GM12865 (cell line): ENCODE results near the gene MKLN1.
"Not testable (repeated sequence)": the region's sequence is repeated elsewhere in the genome, so short reads cannot be mapped to it uniquely, and the experiment has no call there.

Experiments
- DNase-seq: peaks from one replicate; pipeline ENCODE4 v3.0.0; 2010; ENCODE audit warnings: low read depth
- H3K4me3 ChIP-seq: 2 replicates; pipeline ENCODE4 v1.5.1; 2011; ENCODE audit warnings: mild to moderate bottlenecking, low read depth, low read length, control low read depth
- TF ChIP-seq, protein P1 (sequence below): IDR thresholded peaks from 2 replicates; pipeline ENCODE4 v1.5.1; 2011; ENCODE audit warnings: low read length, control low read depth, low read depth, inconsistent platforms; ENCODE audit not compliant: insufficient read depth; ENCODE audit errors: missing control alignments

The MKLN1 gene

GRCh38 chr7:131455546-131455945, 127.9 kb downstream of the MKLN1 start:
- no peak for DNase-seq
- TF ChIP-seq, protein P1, sequence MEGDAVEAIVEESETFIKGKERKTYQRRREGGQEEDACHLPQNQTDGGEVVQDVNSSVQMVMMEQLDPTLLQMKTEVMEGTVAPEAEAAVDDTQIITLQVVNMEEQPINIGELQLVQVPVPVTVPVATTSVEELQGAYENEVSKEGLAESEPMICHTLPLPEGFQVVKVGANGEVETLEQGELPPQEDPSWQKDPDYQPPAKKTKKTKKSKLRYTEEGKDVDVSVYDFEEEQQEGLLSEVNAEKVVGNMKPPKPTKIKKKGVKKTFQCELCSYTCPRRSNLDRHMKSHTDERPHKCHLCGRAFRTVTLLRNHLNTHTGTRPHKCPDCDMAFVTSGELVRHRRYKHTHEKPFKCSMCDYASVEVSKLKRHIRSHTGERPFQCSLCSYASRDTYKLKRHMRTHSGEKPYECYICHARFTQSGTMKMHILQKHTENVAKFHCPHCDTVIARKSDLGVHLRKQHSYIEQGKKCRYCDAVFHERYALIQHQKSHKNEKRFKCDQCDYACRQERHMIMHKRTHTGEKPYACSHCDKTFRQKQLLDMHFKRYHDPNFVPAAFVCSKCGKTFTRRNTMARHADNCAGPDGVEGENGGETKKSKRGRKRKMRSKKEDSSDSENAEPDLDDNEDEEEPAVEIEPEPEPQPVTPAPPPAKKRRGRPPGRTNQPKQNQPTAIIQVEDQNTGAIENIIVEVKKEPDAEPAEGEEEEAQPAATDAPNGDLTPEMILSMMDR, result no peak

DNA sequence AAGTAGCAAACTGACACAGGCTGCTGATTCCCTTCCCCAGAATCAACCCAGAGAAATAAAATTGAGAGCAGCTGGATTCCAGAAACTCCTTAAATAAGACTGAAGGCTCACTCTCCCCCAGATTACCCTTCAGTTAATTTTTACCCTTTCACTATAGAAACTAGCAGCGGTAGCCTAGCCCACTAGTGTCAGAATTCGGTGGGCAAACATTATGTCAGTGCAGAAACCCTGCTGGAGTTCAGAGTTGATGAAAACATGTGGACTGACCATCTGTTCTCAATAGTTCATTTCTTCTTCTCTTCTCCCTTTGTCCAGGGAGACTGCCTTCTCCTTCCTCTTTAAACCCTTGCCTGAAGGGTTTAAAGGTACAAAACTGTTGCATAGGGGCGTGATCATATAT, 128.7 kb downstream of the MKLN1 start:
- no peak overlapping the region for H3K4me3 ChIP-seq
- TF ChIP-seq, protein P1, result no peak
- no peak for DNase-seq

More at GRCh38 chr7:131455546-131455945, 127.9 kb downstream of the MKLN1 start:
- H3K4me3 ChIP-seq, result no peak overlapping the region

GRCh38 chr7:131459256-131459655, 131.6 kb downstream of the MKLN1 start:
- DNase-seq, result no peak
- TF ChIP-seq, protein P1, result no peak
- no peak overlapping the region for H3K4me3 ChIP-seq

DNA sequence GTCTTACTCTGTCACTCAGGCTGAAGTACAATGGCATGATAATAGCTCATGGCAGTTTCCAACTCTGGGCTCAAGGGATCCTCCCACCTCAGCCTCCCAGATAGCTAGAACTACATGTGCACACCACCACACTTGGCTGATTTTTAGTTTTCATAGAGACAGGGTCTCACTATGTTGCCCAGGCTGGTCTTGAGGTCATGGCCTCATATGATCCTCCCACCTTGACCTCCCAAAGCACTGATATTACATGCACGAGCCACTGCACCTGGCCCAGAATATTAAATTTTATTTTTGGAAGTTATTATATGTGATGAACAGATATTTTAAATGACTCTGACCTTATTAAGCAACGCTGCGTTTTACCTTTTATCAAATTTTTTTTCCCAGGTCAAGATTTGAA, 134.4 kb downstream of the MKLN1 start:
- no peak overlapping the region for H3K4me3 ChIP-seq
- no peak for DNase-seq
- TF ChIP-seq, protein P1, result no peak

DNA sequence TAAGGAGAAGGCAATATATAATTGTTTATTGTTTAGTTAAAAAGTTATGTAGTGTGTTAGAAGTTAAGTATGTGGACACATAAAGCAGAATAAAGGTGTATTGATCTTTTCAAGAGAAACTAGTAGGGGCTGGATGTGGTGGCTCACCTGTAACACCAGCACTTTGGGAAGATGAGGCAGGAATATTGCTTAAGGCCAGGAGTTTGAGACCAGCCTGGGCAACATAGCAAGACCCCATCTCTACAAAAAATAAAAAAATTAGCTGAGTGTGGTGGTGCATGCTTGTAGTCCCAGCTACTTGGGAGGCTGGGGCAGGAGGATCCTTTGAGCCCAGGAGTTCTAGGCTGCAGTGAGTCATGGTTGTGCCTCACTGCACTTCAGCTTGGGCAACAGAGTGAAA, 135.0 kb downstream of the MKLN1 start:
- H3K4me3 ChIP-seq, DNase-seq: not testable (repeated sequence)

- H3K4me3 ChIP-seq, result no peak overlapping the region
- no peak for DNase-seq
- TF ChIP-seq, protein P1, result no peak
Measured at GRCh38 chr7:131466735-131467365, 139.2 kb downstream of the MKLN1 start.

DNA sequence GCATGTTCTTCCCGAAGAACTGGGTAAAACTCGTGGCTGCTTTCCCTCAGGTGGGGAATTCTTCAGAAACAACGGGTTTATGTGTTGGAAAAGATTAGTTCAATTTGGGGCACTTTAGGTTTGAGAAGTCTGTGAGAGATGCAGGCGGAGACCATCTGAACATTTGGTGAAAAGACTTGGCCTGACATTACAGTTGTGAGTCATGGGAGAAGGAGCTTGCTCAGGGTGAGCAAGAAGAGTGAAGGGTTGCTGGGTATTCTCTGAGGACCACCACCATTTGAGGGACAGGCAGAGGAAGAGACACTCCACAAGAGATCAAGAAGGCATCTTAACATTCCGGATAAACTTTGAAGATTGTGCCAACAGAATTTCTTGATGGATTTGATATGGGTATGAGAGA, 140.1 kb downstream of the MKLN1 start:
- TF ChIP-seq, protein P1, result no peak
- no peak overlapping the region for H3K4me3 ChIP-seq

More for the DNA sequence above, 140.1 kb downstream of the MKLN1 start:
- DNase-seq, result no peak
